ENCODE measurements around the gene RAC3.

RAC3 gene

GRCh38 chr17:82031303-82031884 lies at the start of gene RAC3:
RAC3 (plus strand) TSS chr17:82031678; CDS start chr17:82031762, 84 bp downstream.
- DNase-seq (ENCODE audit: low read depth): no peak

DNA sequence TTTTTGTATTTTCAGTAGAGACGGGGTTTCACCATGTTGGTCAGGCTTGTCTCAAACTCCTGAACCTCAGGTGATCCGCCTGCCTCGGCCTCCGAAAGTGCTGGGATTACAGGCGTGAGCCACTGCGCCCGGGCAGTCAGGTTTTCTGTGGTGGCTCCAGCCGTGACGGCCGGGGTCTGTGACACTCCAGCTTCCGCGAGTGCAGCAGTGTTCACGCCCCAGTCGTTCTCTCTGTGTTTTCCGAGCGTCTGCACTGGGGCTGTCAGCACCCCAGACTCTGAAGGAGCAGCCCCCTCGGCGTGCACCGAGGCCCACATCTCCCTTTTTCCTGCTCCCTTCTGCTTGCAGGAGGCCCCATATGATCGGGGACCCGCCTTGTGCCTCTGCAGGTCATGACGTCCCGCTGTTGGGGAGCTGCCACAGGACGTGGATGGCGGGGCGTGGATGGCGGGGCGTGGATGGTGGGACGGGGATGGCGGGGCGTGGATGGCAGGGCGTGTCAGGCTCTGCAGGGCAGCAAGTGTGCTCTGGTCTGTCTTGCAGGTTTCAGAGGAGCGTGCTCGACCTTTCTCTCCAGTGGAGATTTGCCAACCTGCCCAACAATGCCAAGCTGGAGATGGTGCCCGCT lies 48.4 kb upstream of the RAC3 start:
- no peak for DNase-seq (ENCODE audit: low read depth)

DNA sequence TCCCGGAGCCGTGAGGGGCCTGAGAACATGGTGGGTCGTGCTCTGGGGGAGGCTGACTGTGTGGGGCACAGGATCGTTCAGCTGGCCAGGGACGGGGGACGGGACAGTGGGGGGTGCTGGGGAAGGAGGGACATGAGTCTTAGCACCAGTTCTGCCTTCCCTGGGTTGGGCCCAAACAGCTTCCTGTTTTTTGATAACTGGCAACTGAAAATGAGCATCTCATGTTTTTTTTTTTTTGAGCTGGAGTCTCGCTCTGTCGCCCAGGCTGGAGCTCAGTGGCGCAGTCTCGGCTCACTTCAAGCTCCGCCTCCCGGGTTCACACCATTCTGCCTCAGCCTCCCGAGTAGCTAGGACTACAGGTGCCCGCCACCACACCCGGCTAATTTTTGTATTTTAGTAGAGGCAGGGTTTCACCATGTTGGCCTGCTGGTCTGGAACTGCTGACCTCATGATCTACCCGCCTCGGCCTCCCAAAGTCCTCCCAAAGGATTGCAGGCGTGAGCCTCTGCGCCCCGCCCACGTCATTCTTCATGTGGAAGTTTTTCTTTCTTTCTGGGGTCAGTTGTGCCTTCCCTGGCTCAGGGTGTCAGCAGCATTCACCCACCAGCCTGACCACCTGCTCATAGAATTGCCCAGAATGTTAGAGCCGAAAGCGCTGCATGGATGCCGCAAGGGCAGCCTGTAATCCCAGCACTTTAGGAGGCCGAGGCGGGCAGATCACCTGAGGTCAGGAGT lies 47.7 kb upstream of the RAC3 start:
- no peak for DNase-seq (ENCODE audit: low read depth)

GRCh38 chr17:81984773-81985410 lies 46.6 kb upstream of the RAC3 start:
- DNase-seq (ENCODE audit: low read depth): no peak

GRCh38 chr17:81986606-81987005 lies 44.9 kb upstream of the RAC3 start:
- DNase-seq (ENCODE audit: low read depth): no peak

- DNase-seq (ENCODE audit: low read depth): no peak
These were observed 44.2 kb upstream of the RAC3 start for GRCh38 chr17:81987161-81987770.

- DNase-seq (ENCODE audit: low read depth): no peak
These were observed 40.4 kb upstream of the RAC3 start for GRCh38 chr17:81990836-81991683.

DNA sequence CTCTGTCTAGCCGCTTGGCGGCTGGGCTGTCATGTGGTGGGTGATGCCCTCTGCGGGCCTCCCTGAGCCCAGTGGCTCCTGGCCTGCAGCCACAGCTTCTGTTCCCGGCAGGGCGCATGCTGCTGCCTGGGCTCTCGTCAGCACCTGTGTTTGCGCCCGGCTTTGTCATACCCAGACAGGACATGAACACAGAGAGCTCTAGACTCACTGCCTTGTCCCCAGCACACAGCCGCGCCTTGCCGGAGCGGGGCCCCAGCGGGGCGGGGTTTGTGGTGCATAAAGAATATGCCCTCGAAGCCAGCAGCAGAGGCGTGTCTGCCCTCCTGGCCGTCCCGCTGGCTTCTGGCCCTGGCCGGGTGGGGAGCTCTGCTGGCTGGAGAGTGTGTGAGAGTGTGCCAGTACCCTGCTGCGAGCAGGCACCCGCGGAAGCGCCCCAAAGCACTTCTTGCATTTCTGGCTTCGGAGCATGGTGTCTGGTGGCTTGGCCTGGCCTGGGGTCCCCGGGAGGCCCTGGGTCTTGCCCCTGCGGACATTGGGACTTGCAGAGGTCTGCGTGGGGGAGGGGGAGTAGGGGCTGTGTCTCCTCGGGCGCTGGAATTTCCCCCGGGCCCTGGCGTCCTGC lies 39.7 kb upstream of the RAC3 start:
- peak; percentile 29 for DNase-seq (ENCODE audit: low read depth)

GRCh38 chr17:81992306-81993102 lies 39.0 kb upstream of the RAC3 start:
- DNase-seq (ENCODE audit: low read depth): no peak

DNA sequence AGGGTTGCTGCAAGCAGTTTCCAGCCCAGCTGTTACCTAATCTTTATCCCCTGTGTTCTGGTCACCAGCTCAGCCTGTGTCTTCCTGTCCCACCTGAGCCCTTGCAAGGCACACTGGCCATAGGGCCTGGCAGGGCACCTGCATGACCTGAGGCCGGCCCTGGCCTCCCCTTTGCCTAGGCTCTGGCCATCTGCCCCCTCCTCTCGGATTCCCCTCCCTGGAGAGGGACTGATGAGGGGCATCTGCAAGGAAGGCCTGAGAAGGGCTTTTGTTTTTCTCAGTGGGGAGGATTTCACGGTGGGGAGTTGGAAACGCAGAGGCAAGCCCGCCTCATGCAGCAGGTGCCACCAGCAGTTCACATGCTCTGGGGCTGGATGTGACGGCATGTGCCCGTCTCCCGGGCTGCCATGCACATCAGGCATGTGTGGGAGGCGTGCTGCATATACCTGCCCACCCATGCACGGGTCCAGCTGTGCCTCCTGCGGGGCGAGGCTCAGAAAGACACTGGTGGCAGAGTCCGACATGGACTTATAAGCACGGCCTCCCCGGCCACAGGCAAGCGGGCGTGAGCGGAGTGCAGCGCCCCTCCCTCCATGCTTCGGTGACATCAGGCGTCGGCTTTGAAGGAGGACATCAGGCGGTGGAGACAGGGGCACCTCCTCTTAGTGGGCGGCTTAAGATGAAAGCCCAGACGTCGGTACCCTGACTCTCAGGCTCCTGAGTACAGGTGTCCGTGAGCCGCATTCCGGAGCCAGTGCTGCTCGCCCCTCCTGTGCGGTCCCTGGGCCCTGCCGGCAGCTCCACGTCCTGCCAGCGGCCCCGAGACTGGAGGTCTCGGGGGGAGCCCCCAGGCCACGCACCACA lies 37.5 kb upstream of the RAC3 start:
- no peak for DNase-seq (ENCODE audit: low read depth)

- DNase-seq (ENCODE audit: low read depth): no peak
These were observed 36.6 kb upstream of the RAC3 start for GRCh38 chr17:81994593-81995462.

- no peak for DNase-seq (ENCODE audit: low read depth)
These were observed 35.8 kb upstream of the RAC3 start for GRCh38 chr17:81995463-81996231.

DNA sequence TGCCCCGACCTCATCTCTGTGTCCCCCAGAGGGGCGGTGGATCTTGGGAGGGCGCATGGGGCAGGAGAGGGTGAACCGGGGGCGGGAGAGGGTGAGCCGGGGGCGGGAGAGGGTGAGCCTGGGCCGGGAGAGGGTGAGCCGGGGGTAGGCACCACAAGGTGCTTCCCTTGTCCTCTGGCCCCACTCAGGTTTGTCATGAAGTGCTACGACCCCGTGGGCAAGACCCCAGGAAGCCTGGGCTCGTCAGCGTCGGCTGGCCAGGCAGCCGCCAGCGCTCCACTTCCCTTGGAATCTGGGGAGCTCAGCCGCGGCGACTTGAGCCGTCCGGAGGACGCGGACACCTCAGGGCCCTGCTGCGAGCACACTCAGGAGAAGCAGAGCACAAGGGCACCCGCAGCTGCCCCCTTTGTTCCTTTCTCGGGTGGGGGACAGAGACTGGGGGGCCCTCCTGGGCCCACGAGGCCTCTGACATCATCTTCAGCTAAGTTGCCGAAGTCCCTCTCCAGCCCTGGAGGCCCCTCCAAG lies 35.2 kb upstream of the RAC3 start:
- DNase-seq (ENCODE audit: low read depth): no peak

DNA sequence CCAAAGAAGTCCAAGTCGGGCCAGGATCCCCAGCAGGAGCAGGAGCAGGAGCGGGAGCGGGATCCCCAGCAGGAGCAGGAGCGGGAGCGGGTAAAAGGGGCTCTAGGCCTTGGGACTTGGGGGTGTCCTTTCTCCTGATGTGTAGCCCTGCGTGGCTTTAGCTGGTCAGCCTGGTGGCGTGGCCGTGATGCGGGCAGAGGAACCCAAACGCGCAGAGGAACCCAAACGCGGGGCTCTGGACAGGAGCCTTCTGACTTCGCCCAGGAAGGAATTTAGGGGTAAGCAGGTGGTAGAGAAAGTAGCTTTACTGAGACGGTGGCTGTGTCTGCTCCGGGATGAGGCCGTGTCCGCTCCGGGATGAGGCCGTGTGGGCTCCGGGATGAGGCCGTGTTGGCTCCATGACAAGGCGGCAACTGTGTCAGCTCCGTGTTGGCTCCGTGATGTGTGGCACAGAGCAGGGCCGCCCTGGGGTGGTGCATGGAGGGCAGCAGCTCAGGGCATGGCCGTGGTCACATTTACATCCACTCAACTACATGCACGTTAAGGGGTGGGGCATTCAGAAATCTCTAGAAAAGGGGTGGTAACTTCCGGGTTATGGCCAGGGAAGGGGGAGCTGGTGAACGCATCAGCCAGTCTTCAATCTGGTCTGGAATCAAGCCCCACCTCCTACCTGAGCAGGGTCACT lies 34.6 kb upstream of the RAC3 start:
- DNase-seq (ENCODE audit: low read depth): no peak

GRCh38 chr17:81998212-81998611 lies 33.3 kb upstream of the RAC3 start:
- DNase-seq (ENCODE audit: low read depth): no peak

DNA sequence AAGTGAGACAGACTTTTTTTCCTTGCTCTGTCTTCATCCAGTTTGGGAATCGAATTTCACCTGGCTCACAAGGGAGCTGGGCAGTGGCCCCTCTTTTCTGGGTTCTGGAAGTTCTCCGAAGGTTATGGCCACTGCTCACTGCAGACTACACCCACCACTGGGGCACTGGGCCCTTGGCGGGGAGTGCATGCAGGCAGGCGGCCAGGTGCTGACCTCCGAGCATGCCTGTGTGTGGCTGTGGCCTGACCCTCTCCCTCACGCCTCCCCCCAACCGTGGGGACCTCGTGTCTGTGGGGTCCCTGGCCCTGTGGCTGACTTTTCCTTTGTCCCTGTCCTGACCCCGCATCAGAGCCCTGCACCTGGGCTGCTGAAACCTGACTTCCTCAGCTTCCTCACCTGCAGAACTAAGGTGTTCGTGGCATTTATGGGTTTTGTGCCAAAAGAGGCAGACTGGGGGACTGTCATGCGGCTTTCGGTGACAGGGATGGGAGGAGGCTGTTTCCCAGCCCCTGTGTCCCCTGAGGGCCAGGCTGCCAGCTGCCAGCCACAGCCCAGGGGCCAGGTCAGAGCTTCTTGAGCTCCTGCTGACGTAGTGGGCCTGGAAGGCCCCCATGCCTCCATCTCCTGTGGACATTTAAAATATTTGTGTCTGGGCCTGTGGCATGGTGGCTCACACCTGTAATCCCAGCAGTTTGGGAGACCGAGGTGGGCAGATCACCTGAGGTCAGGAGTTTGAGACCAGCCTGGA lies 32.6 kb upstream of the RAC3 start:
- no peak for DNase-seq (ENCODE audit: low read depth)
